Thyroid gland (tissue), 4 donors: ENCODE results near the gene ITM2B.

Experiments used
- CTCF ChIP-seq, 6 experiments: fragments of 200-600 bp in 3 of 6; fragments of 450-650 bp in 3 of 6; sonication (generic) in 3 of 6; IDR thresholded peaks; one replicate each; pipeline ENCODE4 v1.5.1; 2016 to 2019; ENCODE audit warnings: antibody characterized with exemption in 6 of 6, mild to moderate bottlenecking in 2 of 6, inconsistent platforms in 1 of 6, moderate library complexity in 1 of 6
- POLR2A ChIP-seq, 2 donors: fragments of 450-650 bp; IDR thresholded peaks; one replicate each; pipeline ENCODE4 v1.6.1; 2017; ENCODE audit warnings: antibody characterized with exemption in 2 of 2, mild to moderate bottlenecking in 2 of 2, moderate library complexity in 1 of 2

DNA sequence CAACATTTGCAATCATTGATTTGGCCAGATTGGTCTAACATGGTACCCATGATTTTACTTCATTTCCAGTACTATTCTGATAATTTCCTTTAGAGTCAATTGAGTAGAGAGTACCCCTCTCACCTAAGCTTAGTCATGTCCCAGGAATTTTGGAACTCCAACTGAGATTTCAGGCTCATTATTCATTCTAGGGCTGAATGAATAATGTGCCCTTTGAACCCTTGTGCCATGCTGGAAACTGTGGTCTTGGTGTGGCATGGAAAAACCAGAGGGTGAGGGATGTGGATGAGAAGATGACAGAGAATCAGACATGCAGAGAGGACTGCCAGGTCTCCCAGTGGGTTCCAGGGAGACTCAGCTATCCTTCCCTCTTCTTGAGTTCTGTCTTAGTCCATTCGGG, 30.2 kb downstream of the ITM2B start:
- TF ChIP-seq CTCF (IDR thresholded peaks at IDR 0.05), result no peak
- no peak for TF ChIP-seq POLR2A (IDR thresholded peaks at IDR 0.05)
